Breast epithelium (tissue), 4 donors: ENCODE results near the gene FRMD5. TPM values are rescaled to one million over a fixed set of nuclear protein-coding genes. Genes with fewer than 3 reads are reported as not detected.

Experiments used
- DNase-seq, 2 donors: peaks; one replicate each; pipeline ENCODE4 v3.0.0-alpha.2; 2019; ENCODE audit warnings: low spot score in 2 of 2
- H3K27ac ChIP-seq, 2 donors: fragments of 200-600 bp; sonication (generic) in 1 of 2; one replicate each; pipeline ENCODE4 v1.5.1; 2016 to 2019; ENCODE audit warnings: mild to moderate bottlenecking in 1 of 2
- H3K27me3 ChIP-seq, 2 donors: fragments of 200-600 bp; sonication (generic) in 1 of 2; one replicate each; pipeline versions ENCODE4 v1.5.1 to v1.6.0; 2017 to 2019; ENCODE audit warnings: control low read depth in 1 of 2, mild to moderate bottlenecking in 1 of 2
- H3K36me3 ChIP-seq: fragments of 200-600 bp; one replicate; pipeline ENCODE4 v1.5.1; 2019
- H3K4me1 ChIP-seq, 2 donors: fragments of 200-600 bp; sonication (generic); one replicate each; pipeline ENCODE4 v1.5.1; 2016 to 2019; ENCODE audit warnings: control low read depth in 1 of 2
- H3K4me3 ChIP-seq, 3 donors: fragments of 200-600 bp; sonication (generic); 1 replicate in 2 of 3; 2 replicates in 1 of 3; pipeline ENCODE4 v1.5.1; 2016 to 2019; ENCODE audit warnings: mild to moderate bottlenecking in 3 of 3, moderate library complexity in 2 of 3
- H3K9me3 ChIP-seq, 2 donors: fragments of 200-600 bp; sonication (generic) in 1 of 2; one replicate each; pipeline ENCODE4 v1.5.1; 2016 to 2019; ENCODE audit warnings: control low read depth in 1 of 2
- POLR2A ChIP-seq: fragments of 450-650 bp; IDR thresholded peaks from one replicate; pipeline ENCODE4 v1.6.1; 2016; ENCODE audit warnings: antibody characterized with exemption, mild to moderate bottlenecking, moderate library complexity
- POLR2AphosphoS5 ChIP-seq, 3 donors: sonication (generic); formaldehyde crosslinking; IDR thresholded peaks; one replicate each; pipeline ENCODE4 v1.6.1; 2017; ENCODE audit warnings: antibody characterized with exemption in 3 of 3
- intact Hi-C: fragments of 100-400 bp; cut with DNase I; formaldehyde crosslinking; loops from one replicate; pipeline ENCODE4 v1.15.1; 2023; ENCODE audit warnings: low total_unique reads
- total RNA-seq, 3 donors: library from RNA; depleted of rRNA; stranded (reverse); fragments of >200 nt; gene quantifications; one replicate each; pipeline ENCODE4 v1.1.0, GENCODE V29; 2016
- TF ChIP-seq, protein P1 (sequence below), 3 donors: fragments of 450-650 bp; IDR thresholded peaks; one replicate each; pipeline ENCODE4 v1.5.1; 2016 to 2017; ENCODE audit warnings: antibody characterized with exemption in 3 of 3, mild to moderate bottlenecking in 3 of 3, moderate library complexity in 3 of 3

The FRMD5 gene
- total RNA-seq, 3 donors from 2014 or later: 0.66 to 1.6 TPM; not detected in 1

DNA sequence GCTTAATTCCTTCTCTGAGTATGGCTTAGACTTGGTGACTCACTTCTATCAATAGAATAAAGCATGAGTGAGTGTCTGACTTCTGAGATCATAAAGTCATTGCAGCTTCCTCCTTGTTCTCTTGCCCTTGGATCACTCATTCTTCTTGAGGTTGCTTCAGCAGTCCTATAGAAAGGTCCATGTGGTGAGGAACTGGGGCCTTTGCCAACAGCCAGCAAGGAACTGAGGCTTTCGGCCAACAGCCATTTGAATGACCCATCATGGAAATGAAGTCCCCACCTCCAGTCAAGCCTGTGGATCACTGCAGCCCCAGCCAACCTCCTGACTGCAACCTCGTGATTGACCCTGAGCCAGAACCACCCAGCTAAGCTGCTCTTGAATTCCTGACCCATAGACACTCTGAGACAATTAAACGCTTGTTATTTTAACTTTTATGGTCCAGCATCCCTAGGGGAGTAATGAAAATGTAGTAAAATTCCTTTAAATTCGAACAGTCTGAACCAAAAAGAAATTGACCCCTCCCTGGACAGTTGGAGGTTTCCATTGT lies 283.8 kb downstream of the FRMD5 start:
- intact Hi-C loops: no loop called here
- Histone ChIP-seq H3K27me3 (no peaks in the 10 kb centered on the region), H3K27ac (no peak overlapping the region), H3K4me1 (no peaks in the 10 kb centered on the region), H3K36me3 (no peaks in the 10 kb centered on the region), H3K4me3 (no peak overlapping the region), H3K9me3 (no peaks in the 10 kb centered on the region)
- TF ChIP-seq, protein P1, sequence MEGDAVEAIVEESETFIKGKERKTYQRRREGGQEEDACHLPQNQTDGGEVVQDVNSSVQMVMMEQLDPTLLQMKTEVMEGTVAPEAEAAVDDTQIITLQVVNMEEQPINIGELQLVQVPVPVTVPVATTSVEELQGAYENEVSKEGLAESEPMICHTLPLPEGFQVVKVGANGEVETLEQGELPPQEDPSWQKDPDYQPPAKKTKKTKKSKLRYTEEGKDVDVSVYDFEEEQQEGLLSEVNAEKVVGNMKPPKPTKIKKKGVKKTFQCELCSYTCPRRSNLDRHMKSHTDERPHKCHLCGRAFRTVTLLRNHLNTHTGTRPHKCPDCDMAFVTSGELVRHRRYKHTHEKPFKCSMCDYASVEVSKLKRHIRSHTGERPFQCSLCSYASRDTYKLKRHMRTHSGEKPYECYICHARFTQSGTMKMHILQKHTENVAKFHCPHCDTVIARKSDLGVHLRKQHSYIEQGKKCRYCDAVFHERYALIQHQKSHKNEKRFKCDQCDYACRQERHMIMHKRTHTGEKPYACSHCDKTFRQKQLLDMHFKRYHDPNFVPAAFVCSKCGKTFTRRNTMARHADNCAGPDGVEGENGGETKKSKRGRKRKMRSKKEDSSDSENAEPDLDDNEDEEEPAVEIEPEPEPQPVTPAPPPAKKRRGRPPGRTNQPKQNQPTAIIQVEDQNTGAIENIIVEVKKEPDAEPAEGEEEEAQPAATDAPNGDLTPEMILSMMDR (IDR thresholded peaks at IDR 0.05): no peak
- TF ChIP-seq POLR2A (no peak), POLR2AphosphoS5 (IDR thresholded peaks at IDR 0.05) (no peak)
- peak in 1 of 2 donors; percentile 25 for DNase-seq

DNA sequence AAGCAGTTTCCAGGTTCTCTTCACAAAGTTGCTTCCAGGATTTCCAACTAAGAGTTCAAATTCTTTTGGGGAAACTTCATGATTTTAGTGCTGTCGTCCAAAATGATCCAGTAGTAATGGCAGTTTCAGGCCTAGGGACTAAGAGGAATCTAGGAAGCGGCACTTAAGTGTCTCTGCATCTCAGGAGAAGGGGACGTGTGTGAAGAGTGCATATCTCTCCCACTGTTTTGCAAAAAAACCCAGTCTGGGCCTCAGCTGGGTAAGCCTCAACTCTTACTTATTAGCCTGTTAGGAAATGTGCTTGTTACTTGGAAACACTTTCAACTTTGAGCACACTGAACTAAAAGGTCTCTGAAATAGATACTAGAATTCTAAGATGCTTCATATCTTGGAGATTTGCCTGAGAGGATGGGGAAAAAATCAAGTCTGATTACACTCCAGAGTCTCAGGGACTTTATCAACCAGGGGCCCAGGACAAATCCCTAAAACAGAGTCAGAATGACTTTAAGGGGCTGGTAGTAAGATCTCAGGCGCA lies 286.5 kb downstream of the FRMD5 start:
- Histone ChIP-seq H3K27me3 (no peaks in the 10 kb centered on the region), H3K9me3 (no peaks in the 10 kb centered on the region), H3K4me3 (no peak overlapping the region), H3K36me3 (no peaks in the 10 kb centered on the region), H3K4me1 (no peaks in the 10 kb centered on the region), H3K27ac (peak overlapping the region in 1 of 2 donors; percentile 58)
- TF ChIP-seq, protein P1 (IDR thresholded peaks at IDR 0.05): no peak
- TF ChIP-seq POLR2AphosphoS5 (IDR thresholded peaks at IDR 0.05) (no peak), POLR2A (no peak)
- no peak for DNase-seq
- intact Hi-C loops: no loop called here

DNA sequence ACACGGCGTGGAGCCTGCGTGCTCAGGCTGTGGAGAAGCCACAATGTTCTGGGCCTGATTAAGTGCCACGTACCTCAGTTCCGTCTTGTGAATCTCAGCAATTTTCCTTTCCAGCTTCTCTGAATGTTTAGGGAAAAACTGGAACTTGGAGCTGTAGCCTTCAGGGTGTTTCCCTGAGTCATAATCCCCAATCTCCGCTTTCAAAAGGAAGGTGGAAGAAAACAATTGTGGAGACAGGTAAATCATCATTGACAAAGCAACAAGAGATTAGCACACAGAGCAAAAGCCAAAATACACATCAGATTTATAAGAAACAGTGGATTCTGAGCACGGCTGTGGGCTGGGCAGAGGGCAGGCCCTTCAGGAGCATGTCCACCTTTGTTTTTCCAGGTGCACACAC lies 289.3 kb downstream of the FRMD5 start:
- TF ChIP-seq POLR2A (no peak), POLR2AphosphoS5 (IDR thresholded peaks at IDR 0.05) (no peak)
- TF ChIP-seq, protein P1 (IDR thresholded peaks at IDR 0.05): no peak
- intact Hi-C loops: no loop called here

DNA sequence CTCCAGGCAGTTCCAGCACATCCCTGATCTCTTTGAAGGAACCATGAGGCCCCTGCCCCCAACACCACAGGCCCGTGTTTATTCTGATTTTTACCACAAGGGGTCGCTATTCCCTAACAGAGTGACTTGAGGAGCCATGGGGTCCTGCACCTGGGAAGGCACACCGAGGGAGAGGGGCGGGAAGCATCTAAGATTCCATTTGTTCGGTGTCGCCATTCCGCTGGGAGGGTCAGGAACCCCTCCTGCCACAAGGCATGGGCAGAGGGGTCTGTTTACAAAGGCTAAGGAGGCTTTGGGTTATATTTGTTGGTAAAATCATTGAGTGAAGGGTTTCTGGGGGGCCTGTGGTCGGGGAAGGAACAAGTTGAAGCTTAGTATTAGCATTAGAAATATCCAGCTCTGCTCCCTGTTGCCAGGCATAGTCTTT lies 291.2 kb downstream of the FRMD5 start:
- Histone ChIP-seq H3K36me3 (no peaks in the 10 kb centered on the region), H3K27ac (no peak overlapping the region), H3K27me3 (no peaks in the 10 kb centered on the region), H3K9me3 (no peaks in the 10 kb centered on the region), H3K4me3 (no peak overlapping the region), H3K4me1 (no peaks in the 10 kb centered on the region)
- DNase-seq: no peak
- intact Hi-C loops: no loop called here
- TF ChIP-seq, protein P1 (IDR thresholded peaks at IDR 0.05): peak; percentile 46 to 82 (median 72)
- TF ChIP-seq POLR2A (no peak), POLR2AphosphoS5 (IDR thresholded peaks at IDR 0.05) (no peak)

More for the DNA sequence above, 289.3 kb downstream of the FRMD5 start:
- no peak overlapping the region for H3K27ac ChIP-seq
- H3K9me3 ChIP-seq: no peaks in the 10 kb centered on the region
- no peaks in the 10 kb centered on the region for H3K36me3 ChIP-seq
- H3K4me3 ChIP-seq: no peak overlapping the region
- H3K4me1 ChIP-seq: no peaks in the 10 kb centered on the region
- no peaks in the 10 kb centered on the region for H3K27me3 ChIP-seq
- DNase-seq: no peak

DNA sequence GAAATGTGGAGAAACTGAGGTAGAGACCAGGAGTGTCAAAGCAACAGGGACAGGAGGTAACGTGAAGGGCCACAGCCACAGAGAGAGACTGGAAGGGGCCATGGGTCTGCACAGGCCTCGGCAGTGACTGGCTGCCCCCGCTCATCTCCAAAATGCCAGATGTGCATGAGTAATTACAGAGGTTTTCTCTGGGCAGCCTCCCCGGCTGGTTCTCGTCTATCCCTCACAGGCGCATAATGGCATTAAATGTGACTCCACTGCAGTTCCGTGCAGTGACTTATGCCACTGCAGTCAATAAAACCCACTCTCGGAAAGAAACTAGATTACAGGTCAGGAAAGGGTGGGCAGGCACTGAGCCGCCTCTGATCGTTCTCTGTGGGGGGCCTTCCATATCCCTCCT lies 293.6 kb downstream of the FRMD5 start:
- intact Hi-C loops: no loop called here
- H3K4me3 ChIP-seq: no peak overlapping the region

More for the DNA sequence above, 293.6 kb downstream of the FRMD5 start:
- no peaks in the 10 kb centered on the region for H3K36me3 ChIP-seq
- H3K4me1 ChIP-seq: no peaks in the 10 kb centered on the region
- H3K9me3 ChIP-seq: no peaks in the 10 kb centered on the region
- H3K27me3 ChIP-seq: no peaks in the 10 kb centered on the region
- TF ChIP-seq, protein P1 (IDR thresholded peaks at IDR 0.05): no peak
- TF ChIP-seq POLR2A (no peak), POLR2AphosphoS5 (IDR thresholded peaks at IDR 0.05) (no peak)
- DNase-seq: no peak
- H3K27ac ChIP-seq: no peak overlapping the region
